BLaER1 (cell line): ENCODE measurements around the gene CCDC171.
A peak's percentile ranks its signal among the peaks of the same experiment; 100 is the strongest.

Experiments used
- H3K27ac ChIP-seq: shearing (Covaris generic); formaldehyde crosslinking; 2 replicates; pipeline ENCODE4 v1.8.1; 2022
- H3K27me3 ChIP-seq: shearing (Covaris generic); formaldehyde crosslinking; 2 replicates; pipeline ENCODE4 v1.8.1; 2022
- H3K36me3 ChIP-seq: shearing (Covaris generic); formaldehyde crosslinking; 2 replicates; pipeline ENCODE4 v1.8.1; 2022
- H3K4me1 ChIP-seq: shearing (Covaris generic); formaldehyde crosslinking; 2 replicates; pipeline ENCODE4 v1.8.1; 2022
- H3K4me2 ChIP-seq: shearing (Covaris generic); formaldehyde crosslinking; 2 replicates; pipeline ENCODE4 v1.8.1; 2022
- H3K4me3 ChIP-seq: shearing (Covaris generic); formaldehyde crosslinking; 2 replicates; pipeline ENCODE4 v1.8.1; 2022
- H3K9ac ChIP-seq: shearing (Covaris generic); formaldehyde crosslinking; 2 replicates; pipeline ENCODE4 v1.8.1; 2022
- H3K9me3 ChIP-seq: shearing (Covaris generic); formaldehyde crosslinking; 2 replicates; pipeline ENCODE4 v1.8.1; 2022
- H4K20me1 ChIP-seq: shearing (Covaris generic); formaldehyde crosslinking; 2 replicates; pipeline ENCODE4 v1.8.1; 2022
- Cebpa-rat ChIP-seq: shearing (Covaris generic); IDR thresholded peaks from 2 replicates; pipeline ENCODE4 v1.8.1; 2022

Gene CCDC171

GRCh38 chr9:15813076-15813475 lies 260.2 kb downstream of the CCDC171 start:
- H3K9ac ChIP-seq: no peak overlapping the region
- no peak overlapping the region for H3K4me3 ChIP-seq
- no peaks in the 10 kb centered on the region for H3K4me1 ChIP-seq
- H3K36me3 ChIP-seq: no peaks in the 10 kb centered on the region
- H3K27me3 ChIP-seq: no peaks in the 10 kb centered on the region
- H4K20me1 ChIP-seq: no peaks in the 10 kb centered on the region
- no peak for TF ChIP-seq Cebpa-rat
- peaks cover 36% of the 10 kb centered on the region for H3K9me3 ChIP-seq
- no peak overlapping the region for H3K4me2 ChIP-seq
- H3K27ac ChIP-seq: no peak overlapping the region

GRCh38 chr9:15824310-15824709 lies 271.5 kb downstream of the CCDC171 start:
- Histone ChIP-seq H3K4me3 (no peak overlapping the region), H3K36me3 (no peaks in the 10 kb centered on the region), H3K27me3 (no peaks in the 10 kb centered on the region), H3K4me1 (no peaks in the 10 kb centered on the region), H3K9ac (no peak overlapping the region), H3K9me3 (no peaks in the 10 kb centered on the region; the same call in 1 of the 2 replicates), H3K27ac (no peak overlapping the region), H3K4me2 (no peak overlapping the region), H4K20me1 (no peaks in the 10 kb centered on the region)
- TF ChIP-seq Cebpa-rat: no peak

GRCh38 chr9:15831384-15831783 lies 278.5 kb downstream of the CCDC171 start:
- no peak overlapping the region for H3K27ac ChIP-seq
- no peaks in the 10 kb centered on the region for H3K27me3 ChIP-seq
- H3K4me2 ChIP-seq: no peak overlapping the region
- no peak overlapping the region for H3K9ac ChIP-seq
- peaks cover 6% of the 10 kb centered on the region for H3K9me3 ChIP-seq
- H3K4me3 ChIP-seq: no peak overlapping the region
- peaks cover 46% of the 10 kb centered on the region for H3K4me1 ChIP-seq
- H3K36me3 ChIP-seq: no peaks in the 10 kb centered on the region
- no peak for TF ChIP-seq Cebpa-rat
- H4K20me1 ChIP-seq: no peaks in the 10 kb centered on the region

- TF ChIP-seq Cebpa-rat: no peak
- peak overlapping the region; percentile 67 for H3K4me2 ChIP-seq
- no peak overlapping the region for H3K4me3 ChIP-seq
- H3K36me3 ChIP-seq: no peaks in the 10 kb centered on the region
- peaks cover 50% of the 10 kb centered on the region for H3K4me1 ChIP-seq
- no peak overlapping the region for H3K27ac ChIP-seq
- H3K9me3 ChIP-seq: peaks cover 5% of the 10 kb centered on the region
- no peaks in the 10 kb centered on the region for H4K20me1 ChIP-seq
- H3K27me3 ChIP-seq: no peaks in the 10 kb centered on the region
- no peak overlapping the region for H3K9ac ChIP-seq
Measured at GRCh38 chr9:15834541-15834940, 281.7 kb downstream of the CCDC171 start.

- H3K36me3 ChIP-seq: no peaks in the 10 kb centered on the region
- no peak for TF ChIP-seq Cebpa-rat
- no peaks in the 10 kb centered on the region for H3K27me3 ChIP-seq
- H3K4me1 ChIP-seq: peaks cover 46% of the 10 kb centered on the region
- H3K9me3 ChIP-seq: no peaks in the 10 kb centered on the region
- no peak overlapping the region for H3K9ac ChIP-seq
- H3K27ac ChIP-seq: no peak overlapping the region
- H3K4me2 ChIP-seq: no peak overlapping the region
- no peaks in the 10 kb centered on the region for H4K20me1 ChIP-seq
- H3K4me3 ChIP-seq: no peak overlapping the region
Measured at GRCh38 chr9:15837079-15837679, 284.3 kb downstream of the CCDC171 start.

- Histone ChIP-seq H3K4me2 (no peak overlapping the region), H4K20me1 (no peaks in the 10 kb centered on the region), H3K4me1 (no peaks in the 10 kb centered on the region), H3K27ac (no peak overlapping the region), H3K36me3 (no peaks in the 10 kb centered on the region), H3K27me3 (no peaks in the 10 kb centered on the region), H3K4me3 (no peak overlapping the region), H3K9me3 (no peaks in the 10 kb centered on the region), H3K9ac (no peak overlapping the region)
- TF ChIP-seq Cebpa-rat: no peak
Measured at GRCh38 chr9:15842051-15842450, 289.2 kb downstream of the CCDC171 start.

GRCh38 chr9:15843316-15843715 lies 290.5 kb downstream of the CCDC171 start:
- Histone ChIP-seq H3K36me3 (no peaks in the 10 kb centered on the region), H3K9ac (no peak overlapping the region), H4K20me1 (no peaks in the 10 kb centered on the region), H3K9me3 (no peaks in the 10 kb centered on the region), H3K27me3 (no peaks in the 10 kb centered on the region), H3K27ac (no peak overlapping the region), H3K4me2 (no peak overlapping the region), H3K4me3 (no peak overlapping the region), H3K4me1 (no peaks in the 10 kb centered on the region)
- TF ChIP-seq Cebpa-rat: no peak

- Histone ChIP-seq H3K36me3 (no peaks in the 10 kb centered on the region), H3K27me3 (no peaks in the 10 kb centered on the region)
- TF ChIP-seq Cebpa-rat: no peak
Measured at GRCh38 chr9:15843931-15844330, 291.1 kb downstream of the CCDC171 start.

GRCh38 chr9:15846611-15847010 lies 293.8 kb downstream of the CCDC171 start:
- TF ChIP-seq Cebpa-rat: no peak
- no peaks in the 10 kb centered on the region for H3K36me3 ChIP-seq
- no peak overlapping the region for H3K9ac ChIP-seq
- no peak overlapping the region for H3K4me2 ChIP-seq
- no peaks in the 10 kb centered on the region for H3K4me1 ChIP-seq
- no peaks in the 10 kb centered on the region for H3K9me3 ChIP-seq
- H3K27me3 ChIP-seq: no peaks in the 10 kb centered on the region
- no peak overlapping the region for H3K27ac ChIP-seq
- H4K20me1 ChIP-seq: no peaks in the 10 kb centered on the region
- H3K4me3 ChIP-seq: no peak overlapping the region

More at GRCh38 chr9:15843931-15844330, 291.1 kb downstream of the CCDC171 start:
- no peak overlapping the region for H3K27ac ChIP-seq
- no peak overlapping the region for H3K4me3 ChIP-seq
- no peak overlapping the region for H3K9ac ChIP-seq
- H3K9me3 ChIP-seq: no peaks in the 10 kb centered on the region
- H3K4me1 ChIP-seq: no peaks in the 10 kb centered on the region
- no peaks in the 10 kb centered on the region for H4K20me1 ChIP-seq
- no peak overlapping the region for H3K4me2 ChIP-seq

GRCh38 chr9:15849871-15850270 lies 297.0 kb downstream of the CCDC171 start:
- Histone ChIP-seq H3K4me3 (no peak overlapping the region), H4K20me1 (no peaks in the 10 kb centered on the region), H3K27ac (no peak overlapping the region), H3K4me1 (no peaks in the 10 kb centered on the region), H3K9me3 (no peaks in the 10 kb centered on the region), H3K27me3 (no peaks in the 10 kb centered on the region), H3K4me2 (no peak overlapping the region), H3K9ac (no peak overlapping the region), H3K36me3 (no peaks in the 10 kb centered on the region)
- TF ChIP-seq Cebpa-rat: no peak

GRCh38 chr9:15851766-15852165 lies 298.9 kb downstream of the CCDC171 start:
- Histone ChIP-seq H3K9ac (no peak overlapping the region), H3K27me3 (no peaks in the 10 kb centered on the region), H4K20me1 (no peaks in the 10 kb centered on the region), H3K4me2 (no peak overlapping the region), H3K4me1 (no peaks in the 10 kb centered on the region), H3K4me3 (no peak overlapping the region), H3K27ac (no peak overlapping the region), H3K36me3 (no peaks in the 10 kb centered on the region), H3K9me3 (no peaks in the 10 kb centered on the region)
- no peak for TF ChIP-seq Cebpa-rat
